Measurements from ENCODE around the gene SRRM1. TPM values are rescaled to one million over a fixed set of nuclear protein-coding genes. Genes with fewer than 3 reads are reported as not detected.

The SRRM1 gene
- total RNA-seq, 1 experiment from 2014 or later = 290 TPM

GRCh38 chr1:24709791-24710441 is 66.8 kb downstream of the SRRM1 start:
- Histone ChIP-seq H3K9ac (ENCODE audit: extremely low read depth, insufficient read length, low read length) (no peak overlapping the region), H3T11ph (ENCODE audit: low read length) (no peak overlapping the region), H2AK5ac (ENCODE audit: insufficient read length, low read length) (no peak overlapping the region), H3K27me3 (ENCODE audit: insufficient read depth, low read length) (no peaks in the 10 kb centered on the region), H3K27ac (ENCODE audit: insufficient read length, low read depth, low read length) (no peak overlapping the region), H3K79me1 (ENCODE audit: insufficient read depth, low read depth, low read length, poor library complexity, severe bottlenecking) (no peaks in the 10 kb centered on the region), H3K4ac (ENCODE audit: low read depth, low read length) (no peak overlapping the region), H2BK120ac (ENCODE audit: low read depth, low read length, poor library complexity, severe bottlenecking) (no peak overlapping the region), H2BK20ac (ENCODE audit: low read depth, low read length, poor library complexity, severe bottlenecking) (no peak overlapping the region), H3K23ac (ENCODE audit: insufficient read length, low read depth, low read length) (no peak overlapping the region), H3K23me2 (ENCODE audit: insufficient read length, low read depth, low read length, poor library complexity, severe bottlenecking) (no peaks in the 10 kb centered on the region), H4K5ac (ENCODE audit: insufficient read length, low read depth, low read length) (no peak overlapping the region), H3K4me2 (ENCODE audit: insufficient read depth, insufficient read length, low read length) (no peak overlapping the region), H4K20me1 (ENCODE audit: control insufficient read depth, insufficient read depth, insufficient read length) (no peaks in the 10 kb centered on the region), H3K14ac (ENCODE audit: insufficient read depth, low read length) (no peak overlapping the region), H2BK15ac (ENCODE audit: low read depth, low read length) (no peak overlapping the region), H2AFZ (ENCODE audit: low read length) (no peak overlapping the region), H3K4me1 (ENCODE audit: insufficient read depth, low read length) (peaks cover 2% of the 10 kb centered on the region; the same call in 1 of the 2 replicates), H3K9me3 (ENCODE audit: control insufficient read depth, low read depth, low read length) (no peaks in the 10 kb centered on the region), H2BK5ac (ENCODE audit: insufficient read length, low read length) (no peak overlapping the region), H4K8ac (replicated peaks; ENCODE audit: insufficient read length, low read depth, low read length) (no peak overlapping the region), H3K18ac (ENCODE audit: insufficient read length, low read depth, low read length) (no peak overlapping the region), H4K91ac (ENCODE audit: insufficient read length, low read depth, low read length) (no peak overlapping the region), H2BK12ac (ENCODE audit: insufficient read length, low read depth, low read length) (no peak overlapping the region), H3K79me2 (ENCODE audit: insufficient read depth, low read length) (no peaks in the 10 kb centered on the region), H3K56ac (ENCODE audit: insufficient read length, low read depth, low read length) (no peak overlapping the region)
- WGBS (ENCODE audit: extremely low coverage, insufficient read length, low lambda C conversion rate) = no CpG with 5 or more reads among the region's 5 CpGs
- Mint-ChIP-seq H3K9me3 (no peaks in the 10 kb centered on the region; a peak in 1 of 5 replicates), H3K4me3 (no peak overlapping the region; a peak in 1 of 5 replicates), H3K36me3 (ENCODE audit: insufficient read depth in 1 of 3, low read depth in 3 of 3) (no peaks in the 10 kb centered on the region; a peak in 1 of 7 replicates), H3K27me3 (ENCODE audit: low read depth) (peaks cover 2% of the 10 kb centered on the region; the same call in 1 of the 2 replicates), H3K4me1 (peaks cover 10% of the 10 kb centered on the region in 2 experiments), H3K27ac (no peak overlapping the region)
- TF ChIP-seq CTCF (conservative IDR thresholded peaks at IDR 0.05) = no peak
- DNase-seq = no peak
